LNCAP (cell line): ENCODE results near the gene ALDOB.

Source experiments
- CTCF ChIP-seq: fragments of 450-650 bp; IDR thresholded peaks from 2 replicates; pipeline ENCODE4 v1.5.1; 2017; ENCODE audit warnings: mild to moderate bottlenecking

The ALDOB gene

DNA sequence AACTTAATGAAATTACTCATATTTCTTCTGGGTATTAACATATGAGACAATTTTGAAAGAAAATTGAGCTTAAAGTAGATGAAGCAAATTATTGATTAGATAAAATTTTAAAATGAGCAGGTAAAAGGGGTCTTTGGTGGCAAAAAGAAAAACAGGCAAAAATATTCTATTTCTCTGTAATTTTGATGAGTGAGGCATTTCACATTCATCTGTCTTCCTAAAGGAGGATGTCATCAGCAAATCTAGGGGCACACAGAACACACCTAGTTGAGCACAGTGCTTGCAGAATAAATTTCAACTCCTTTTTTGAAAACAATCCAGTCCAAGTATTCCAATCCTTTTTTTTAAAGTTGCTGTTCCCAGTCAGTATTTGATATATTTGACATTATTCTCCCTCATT lies 20.7 kb downstream of the ALDOB start:
- no peak for TF ChIP-seq CTCF

DNA sequence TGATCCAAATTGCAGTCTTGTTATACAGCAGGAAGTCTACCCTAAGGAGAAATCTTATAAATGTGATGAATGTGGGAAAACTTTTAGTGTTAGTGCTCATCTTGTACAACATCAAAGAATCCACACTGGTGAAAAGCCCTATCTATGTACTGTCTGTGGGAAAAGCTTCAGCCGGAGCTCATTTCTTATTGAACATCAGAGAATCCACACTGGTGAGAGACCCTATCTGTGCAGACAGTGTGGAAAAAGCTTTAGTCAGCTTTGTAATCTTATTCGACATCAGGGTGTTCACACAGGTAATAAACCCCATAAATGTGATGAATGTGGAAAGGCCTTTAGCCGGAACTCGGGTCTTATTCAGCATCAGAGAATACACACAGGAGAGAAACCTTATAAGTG lies 26.5 kb downstream of the ALDOB start:
- TF ChIP-seq CTCF, result no peak

DNA sequence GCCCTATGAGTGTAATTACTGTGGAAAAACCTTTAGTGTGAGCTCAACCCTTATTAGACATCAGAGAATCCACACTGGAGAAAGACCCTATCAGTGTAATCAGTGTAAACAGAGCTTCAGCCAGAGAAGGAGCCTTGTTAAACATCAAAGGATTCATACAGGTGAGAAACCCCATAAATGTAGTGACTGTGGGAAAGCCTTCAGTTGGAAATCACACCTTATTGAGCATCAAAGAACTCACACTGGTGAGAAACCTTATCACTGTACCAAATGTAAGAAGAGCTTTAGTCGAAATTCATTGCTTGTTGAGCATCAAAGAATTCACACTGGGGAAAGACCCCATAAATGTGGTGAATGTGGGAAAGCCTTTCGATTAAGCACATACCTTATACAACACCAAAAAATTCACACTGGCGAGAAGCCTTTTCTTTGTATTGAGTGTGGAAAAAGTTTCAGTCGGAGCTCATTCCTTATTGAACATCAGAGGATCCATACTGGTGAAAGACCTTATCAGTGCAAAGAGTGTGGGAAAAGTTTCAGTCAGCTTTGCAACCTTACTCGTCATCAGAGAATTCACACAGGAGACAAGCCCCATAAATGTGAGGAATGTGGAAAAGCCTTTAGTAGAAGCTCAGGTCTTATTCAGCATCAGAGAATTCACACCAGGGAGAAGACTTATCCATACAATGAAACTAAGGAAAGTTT lies 27.0 kb downstream of the ALDOB start:
- no peak for TF ChIP-seq CTCF

GRCh38 chr9:101403516-101404285 lies 31.9 kb downstream of the ALDOB start:
- TF ChIP-seq CTCF, result no peak

DNA sequence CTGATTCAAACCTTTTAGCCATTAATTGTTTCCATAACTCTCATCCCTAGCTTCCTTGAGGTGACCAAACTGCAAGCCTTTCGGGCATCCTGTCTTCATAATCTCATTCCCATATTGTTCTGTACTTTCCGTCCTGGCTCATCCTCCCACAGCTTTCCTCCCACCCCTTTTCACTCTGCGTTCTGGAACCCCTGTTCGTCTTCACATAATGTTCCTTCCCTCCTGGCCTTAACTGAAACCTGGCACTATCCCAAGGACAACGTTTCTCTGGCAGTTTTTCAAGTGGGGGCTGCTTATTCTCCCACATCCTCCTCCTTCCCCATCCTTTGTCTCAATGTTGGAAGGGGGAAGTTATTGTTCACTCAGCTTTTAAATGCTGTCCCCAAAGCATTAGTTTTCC lies 35.5 kb downstream of the ALDOB start:
- TF ChIP-seq CTCF, result no peak

DNA sequence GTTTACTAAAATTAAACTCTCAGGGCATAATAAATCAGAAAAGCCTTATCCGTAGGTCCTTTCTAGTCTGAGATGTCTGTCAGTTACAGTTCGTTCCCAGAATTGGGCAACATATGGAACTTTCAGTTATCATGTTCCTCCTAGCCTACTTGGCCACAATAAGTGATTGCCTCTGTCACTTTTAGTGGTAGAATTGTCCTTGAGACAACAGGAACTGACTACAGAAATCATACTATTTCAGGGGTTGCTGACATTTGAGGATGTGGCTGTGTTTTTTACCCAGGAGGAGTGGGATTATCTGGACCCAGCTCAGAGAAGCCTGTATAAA lies 36.0 kb downstream of the ALDOB start:
- no peak for TF ChIP-seq CTCF

GRCh38 chr9:101398930-101399642 lies 36.5 kb downstream of the ALDOB start:
- TF ChIP-seq CTCF, result no peak
